ENCODE measurements around the gene GBP5.
"Not testable (repeated sequence)": the region's sequence is repeated elsewhere in the genome, so short reads cannot be mapped to it uniquely, and the experiment has no call there.

GBP5 gene

DNA sequence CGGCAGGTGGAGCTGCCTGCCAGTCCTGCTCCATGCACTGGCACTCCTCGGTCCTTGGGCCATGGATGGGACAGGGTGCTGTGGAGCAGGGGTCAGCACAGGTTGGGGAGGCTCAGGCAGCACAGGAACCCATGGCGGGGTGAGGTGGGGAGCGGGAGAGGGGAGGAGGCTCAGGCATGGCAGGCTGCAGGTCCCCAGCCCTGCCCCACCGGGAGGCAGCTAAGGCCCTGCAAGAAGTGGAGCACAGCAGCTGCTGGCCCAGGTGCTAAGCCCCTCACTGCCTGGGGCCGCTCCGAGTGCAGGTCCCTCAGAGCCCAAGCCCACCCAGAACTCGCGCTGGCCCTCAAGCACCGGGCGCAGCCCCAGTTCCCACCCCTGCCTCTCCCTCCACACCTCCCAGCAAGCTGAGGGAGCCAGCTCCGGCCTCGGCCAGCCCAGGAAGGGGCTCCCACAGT is 691 bp upstream of the GBP5 start:
- H3K36me3 ChIP-seq (ENCODE audit: insufficient read depth, low read length), result no peaks in the 10 kb centered on the region
- no peak overlapping the region for H3K4me3 ChIP-seq (ENCODE audit: low read length)
- no peak overlapping the region for H2AFZ ChIP-seq (ENCODE audit: low read depth, low read length)
- no peaks in the 10 kb centered on the region for H3K9me3 ChIP-seq (ENCODE audit: low read length)
- no peaks in the 10 kb centered on the region for H3K27me3 ChIP-seq (ENCODE audit: insufficient read depth, low read length)
- no peaks in the 10 kb centered on the region for H3K4me1 ChIP-seq (ENCODE audit: insufficient read depth, low read length)

GRCh38 chr1:89271341-89272015 is 1.2 kb downstream of the GBP5 start:
- H3K4me3 ChIP-seq (ENCODE audit: low read length), result no peak overlapping the region
- no peaks in the 10 kb centered on the region for H3K9me3 ChIP-seq (ENCODE audit: low read length)
- no peak overlapping the region for H2AFZ ChIP-seq (ENCODE audit: low read depth, low read length)
- H3K27me3 ChIP-seq (ENCODE audit: insufficient read depth, low read length), result no peaks in the 10 kb centered on the region
- H3K36me3 ChIP-seq (ENCODE audit: insufficient read depth, low read length), result no peaks in the 10 kb centered on the region
- no peaks in the 10 kb centered on the region for H3K4me1 ChIP-seq (ENCODE audit: insufficient read depth, low read length)

DNA sequence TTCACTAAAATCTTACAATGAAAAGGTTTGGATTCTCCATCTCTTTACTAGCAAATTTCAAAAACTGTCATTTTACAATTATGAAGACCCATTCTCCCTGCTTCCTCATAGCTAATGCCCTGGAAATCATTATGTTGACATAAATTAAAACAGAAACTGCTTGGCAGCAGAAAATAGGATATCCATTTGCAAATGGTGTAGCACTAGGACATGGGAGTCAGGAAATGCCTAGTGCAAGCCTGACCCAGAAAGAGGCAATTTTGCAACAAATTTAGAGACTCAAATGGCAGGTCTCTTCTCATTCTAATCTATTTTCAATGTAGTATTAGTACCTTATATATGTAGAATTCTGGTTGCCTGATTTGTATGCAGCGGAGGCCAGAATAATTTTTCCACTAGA is 2.2 kb downstream of the GBP5 start:
- H3K36me3 ChIP-seq (ENCODE audit: insufficient read depth, low read length), result no peaks in the 10 kb centered on the region
- no peak overlapping the region for H3K4me3 ChIP-seq (ENCODE audit: low read length)
- no peaks in the 10 kb centered on the region for H3K27me3 ChIP-seq (ENCODE audit: insufficient read depth, low read length)
- H2AFZ ChIP-seq (ENCODE audit: low read depth, low read length), result no peak overlapping the region
- no peaks in the 10 kb centered on the region for H3K4me1 ChIP-seq (ENCODE audit: insufficient read depth, low read length)
- H3K9me3 ChIP-seq (ENCODE audit: low read length), result no peaks in the 10 kb centered on the region

GRCh38 chr1:89269277-89269676 is 3.4 kb downstream of the GBP5 start:
- Histone ChIP-seq H3K4me1 (ENCODE audit: insufficient read depth, low read length) (no peaks in the 10 kb centered on the region), H3K27me3 (ENCODE audit: insufficient read depth, low read length) (no peaks in the 10 kb centered on the region), H3K4me3 (ENCODE audit: low read length) (no peak overlapping the region), H2AFZ (ENCODE audit: low read depth, low read length) (no peak overlapping the region), H3K36me3 (ENCODE audit: insufficient read depth, low read length) (no peaks in the 10 kb centered on the region), H3K9me3 (ENCODE audit: low read length) (no peaks in the 10 kb centered on the region)

GRCh38 chr1:89262643-89263042 is 10.0 kb downstream of the GBP5 start:
- no peaks in the 10 kb centered on the region for H3K27me3 ChIP-seq (ENCODE audit: insufficient read depth, low read length)
- H3K4me3 ChIP-seq (ENCODE audit: low read length), result no peak overlapping the region
- H3K36me3 ChIP-seq (ENCODE audit: insufficient read depth, low read length), result no peaks in the 10 kb centered on the region

DNA sequence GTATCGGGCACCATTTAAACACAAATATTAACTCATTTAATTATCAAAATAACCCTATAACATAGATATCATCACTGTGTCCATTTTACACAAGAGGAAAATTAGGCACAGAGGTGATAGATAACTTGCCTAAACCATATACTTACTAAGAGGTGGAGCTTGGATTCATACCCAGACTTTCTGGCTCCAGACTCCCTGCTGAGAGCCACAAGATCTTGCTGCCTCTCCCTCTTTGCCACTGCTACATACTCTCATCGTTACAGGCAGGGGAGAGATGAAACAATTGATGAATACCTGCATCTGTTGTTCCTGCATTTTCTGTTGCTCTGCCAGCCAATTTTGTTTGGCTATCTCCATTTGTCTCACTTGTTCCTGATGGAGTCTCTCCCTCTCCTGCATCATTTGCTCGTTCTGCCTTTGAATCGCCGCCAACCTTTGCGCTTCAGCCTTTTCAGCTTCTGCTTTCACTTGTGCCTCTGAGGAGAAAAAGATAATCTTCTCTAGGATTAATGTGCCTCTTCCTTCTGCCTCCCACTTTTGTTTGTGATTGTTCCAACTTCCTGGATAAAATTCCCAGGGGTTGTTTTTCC is 10.6 kb downstream of the GBP5 start:
- Histone ChIP-seq H3K9me3 (ENCODE audit: low read length) (no peaks in the 10 kb centered on the region), H3K4me1 (ENCODE audit: insufficient read depth, low read length) (no peaks in the 10 kb centered on the region), H2AFZ (ENCODE audit: low read depth, low read length) (no peak overlapping the region), H3K27me3 (ENCODE audit: insufficient read depth, low read length) (no peaks in the 10 kb centered on the region), H3K36me3 (ENCODE audit: insufficient read depth, low read length) (no peaks in the 10 kb centered on the region), H3K4me3 (ENCODE audit: low read length) (no peak overlapping the region)

More at GRCh38 chr1:89262643-89263042, 10.0 kb downstream of the GBP5 start:
- Histone ChIP-seq H3K4me1 (ENCODE audit: insufficient read depth, low read length) (no peaks in the 10 kb centered on the region), H2AFZ (ENCODE audit: low read depth, low read length) (no peak overlapping the region), H3K9me3 (ENCODE audit: low read length) (no peaks in the 10 kb centered on the region)

- no peaks in the 10 kb centered on the region for H3K36me3 ChIP-seq (ENCODE audit: insufficient read depth, low read length)
- no peak overlapping the region for H2AFZ ChIP-seq (ENCODE audit: low read depth, low read length)
- H3K27me3 ChIP-seq (ENCODE audit: insufficient read depth, low read length), result no peaks in the 10 kb centered on the region
- H3K4me1 ChIP-seq (ENCODE audit: insufficient read depth, low read length), result no peaks in the 10 kb centered on the region
- no peak overlapping the region for H3K4me3 ChIP-seq (ENCODE audit: low read length)
- H3K9me3 ChIP-seq (ENCODE audit: low read length), result no peaks in the 10 kb centered on the region
These were observed 11.9 kb downstream of the GBP5 start for GRCh38 chr1:89260566-89261255.

DNA sequence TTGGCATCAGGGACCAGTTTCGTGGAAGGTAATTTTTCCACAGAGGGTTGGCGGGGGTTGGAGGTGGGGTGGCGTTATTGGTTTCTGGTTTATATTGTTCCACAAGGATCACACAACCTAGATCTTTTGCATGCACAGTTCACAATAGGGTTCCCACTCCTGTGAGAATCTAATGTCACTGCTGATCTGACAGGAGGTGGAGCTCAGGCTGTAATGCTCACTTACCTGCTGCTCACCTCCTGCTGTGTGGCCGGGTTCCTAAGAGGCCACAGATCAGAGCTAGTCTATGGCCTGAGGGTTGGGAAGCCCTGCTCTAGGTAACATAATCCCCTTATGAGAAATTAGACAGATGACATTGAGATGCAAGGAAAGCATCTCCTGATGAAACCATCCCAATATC is 12.6 kb downstream of the GBP5 start:
- Histone ChIP-seq H3K9me3 (ENCODE audit: low read length) (no peaks in the 10 kb centered on the region), H2AFZ (ENCODE audit: low read depth, low read length) (no peak overlapping the region), H3K4me1 (ENCODE audit: insufficient read depth, low read length) (no peaks in the 10 kb centered on the region), H3K27me3 (ENCODE audit: insufficient read depth, low read length) (no peaks in the 10 kb centered on the region), H3K36me3 (ENCODE audit: insufficient read depth, low read length) (no peaks in the 10 kb centered on the region), H3K4me3 (ENCODE audit: low read length) (no peak overlapping the region)

GRCh38 chr1:89259283-89259971 is 13.2 kb downstream of the GBP5 start:
- Histone ChIP-seq H3K4me1 (ENCODE audit: insufficient read depth, low read length) (no peaks in the 10 kb centered on the region), H3K4me3 (ENCODE audit: low read length) (no peak overlapping the region), H2AFZ (ENCODE audit: low read depth, low read length) (no peak overlapping the region), H3K27me3 (ENCODE audit: insufficient read depth, low read length) (no peaks in the 10 kb centered on the region), H3K36me3 (ENCODE audit: insufficient read depth, low read length) (no peaks in the 10 kb centered on the region), H3K9me3 (ENCODE audit: low read length) (no peaks in the 10 kb centered on the region)

DNA sequence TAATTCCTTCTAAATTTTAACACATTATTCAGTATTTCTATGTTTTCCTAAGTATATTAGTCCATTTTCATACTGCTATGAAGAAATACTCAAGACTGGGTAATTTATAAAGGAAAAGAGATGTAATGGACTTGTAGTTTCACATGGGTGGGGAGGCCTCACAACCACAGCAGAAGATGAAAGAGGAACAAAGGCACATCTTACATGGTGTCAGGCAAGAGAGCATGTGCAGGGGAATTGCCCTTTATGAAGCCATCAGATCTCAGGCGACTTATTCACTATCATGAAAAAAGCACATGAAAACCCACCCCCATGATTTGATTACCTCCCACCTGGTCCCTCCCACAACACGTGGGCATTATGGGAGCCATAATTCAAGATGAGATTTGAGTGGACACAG is 15.6 kb downstream of the GBP5 start:
- Histone ChIP-seq H3K4me1 (ENCODE audit: insufficient read depth, low read length) (no peaks in the 10 kb centered on the region), H2AFZ (ENCODE audit: low read depth, low read length) (no peak overlapping the region), H3K9me3 (ENCODE audit: low read length) (no peaks in the 10 kb centered on the region), H3K27me3 (ENCODE audit: insufficient read depth, low read length) (no peaks in the 10 kb centered on the region), H3K4me3 (ENCODE audit: low read length) (no peak overlapping the region), H3K36me3 (ENCODE audit: insufficient read depth, low read length) (no peaks in the 10 kb centered on the region)

DNA sequence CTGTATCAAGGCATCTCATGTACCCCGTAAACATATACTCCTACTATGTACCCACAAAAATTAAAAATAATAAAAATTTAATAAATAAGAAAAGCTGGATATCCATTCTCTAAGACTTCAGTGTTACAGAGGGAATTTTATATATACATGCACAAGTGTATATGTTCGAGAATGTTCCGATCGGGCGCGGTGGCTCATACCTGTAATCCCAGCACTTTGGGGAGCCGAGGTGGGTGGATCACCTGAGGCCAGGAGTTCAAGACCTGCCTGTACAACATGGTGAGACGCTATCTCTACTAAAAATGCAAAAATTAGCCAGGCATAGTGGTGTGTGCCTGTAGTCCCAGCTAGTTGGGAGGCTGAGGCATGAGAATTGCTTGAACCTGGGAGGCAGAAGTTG is 17.1 kb downstream of the GBP5 start:
- not testable (repeated sequence) for H3K9me3 ChIP-seq (ENCODE audit: low read length); H3K27me3 ChIP-seq (ENCODE audit: insufficient read depth, low read length); H3K4me3 ChIP-seq (ENCODE audit: low read length); H3K4me1 ChIP-seq (ENCODE audit: insufficient read depth, low read length); H2AFZ ChIP-seq (ENCODE audit: low read depth, low read length); H3K36me3 ChIP-seq (ENCODE audit: insufficient read depth, low read length)

DNA sequence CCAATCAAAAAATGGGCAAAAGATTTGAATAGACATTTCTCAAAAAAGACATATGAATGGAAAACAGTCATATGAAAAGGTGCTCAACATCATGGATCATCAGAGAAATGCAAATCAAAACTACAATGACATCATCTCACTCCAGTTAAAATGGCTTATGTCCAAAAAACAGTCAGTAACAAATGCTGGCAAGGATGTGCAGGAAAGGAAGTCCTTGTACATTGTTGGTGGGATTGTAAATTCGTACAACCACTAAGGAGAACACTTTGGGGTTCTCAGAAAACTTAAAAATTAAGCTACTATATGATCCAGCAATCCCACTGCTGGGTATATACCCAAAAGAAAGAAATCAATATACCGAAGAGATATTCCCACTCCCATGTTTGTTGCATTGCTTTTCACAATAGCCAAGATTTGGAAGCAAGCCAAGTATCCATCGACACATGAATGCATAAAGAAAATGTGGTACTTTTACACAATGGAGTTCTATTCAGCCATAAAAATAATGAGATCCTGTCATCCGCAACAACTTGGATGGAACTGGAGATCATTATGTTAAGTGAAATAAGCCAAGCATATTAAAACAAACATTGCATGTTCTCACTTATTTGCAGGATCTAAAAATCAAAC is 17.9 kb downstream of the GBP5 start:
- Histone ChIP-seq H3K9me3 (ENCODE audit: low read length) (no peaks in the 10 kb centered on the region), H3K4me3 (ENCODE audit: low read length) (no peak overlapping the region), H3K4me1 (ENCODE audit: insufficient read depth, low read length) (no peaks in the 10 kb centered on the region), H3K36me3 (ENCODE audit: insufficient read depth, low read length) (no peaks in the 10 kb centered on the region), H3K27me3 (ENCODE audit: insufficient read depth, low read length) (no peaks in the 10 kb centered on the region), H2AFZ (ENCODE audit: low read depth, low read length) (no peak overlapping the region)

DNA sequence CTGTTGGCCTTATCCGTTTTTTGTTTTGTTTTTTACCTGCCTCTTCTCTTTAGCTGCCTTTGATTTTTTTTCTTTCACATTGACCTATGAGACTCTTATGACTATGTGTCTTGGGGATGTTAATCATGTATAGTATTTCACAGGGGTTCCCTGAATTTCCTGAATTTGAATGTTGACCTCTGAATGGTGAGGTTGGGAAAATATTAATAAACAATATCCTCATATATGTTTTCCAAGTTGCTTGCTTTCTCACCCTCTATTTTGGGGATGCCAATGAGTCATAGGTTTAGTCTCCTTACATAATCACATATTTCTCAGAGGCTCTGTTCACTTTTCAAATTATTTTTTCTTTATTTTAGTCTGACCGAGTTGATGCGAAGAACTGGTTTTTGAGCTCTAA is 29.6 kb downstream of the GBP5 start:
- Histone ChIP-seq H3K9me3 (ENCODE audit: low read length) (no peaks in the 10 kb centered on the region), H3K4me3 (ENCODE audit: low read length) (no peak overlapping the region), H3K27me3 (ENCODE audit: insufficient read depth, low read length) (no peaks in the 10 kb centered on the region), H3K4me1 (ENCODE audit: insufficient read depth, low read length) (peaks cover 4% of the 10 kb centered on the region), H2AFZ (ENCODE audit: low read depth, low read length) (no peak overlapping the region), H3K36me3 (ENCODE audit: insufficient read depth, low read length) (no peaks in the 10 kb centered on the region)

Data from neuron (in vitro differentiated cells).